IMR-90 (cell line): ENCODE data around the gene PGLYRP3. TPM values are rescaled to one million over a fixed set of nuclear protein-coding genes. Genes with fewer than 3 reads are reported as not detected.

Experiments used
- ATAC-seq: fragments of 200-7000 bp; cut with Tn5 transposase; 2 replicates; pipeline ENCODE4 v1.9.1; 2020; ENCODE audit warnings: low read depth, mild to moderate bottlenecking, moderate library complexity
- BruUV-seq: library from RNA; stranded (reverse); fragments of 400-500 nt; replicated peaks from 2 replicates; lab custom pipeline; 2021; lab: Mats Ljungman, UMichigan
- CTCF ChIA-PET: fragments of 300-600 bp; formaldehyde crosslinking; extraction: SDS; loops from one replicate; lab custom pipeline; 2021; ENCODE audit warnings: antibody characterized with exemption; lab: Yijun Ruan, JAX
- POLR2A ChIA-PET: fragments of 300-600 bp; sonication (Branson Sonifier 250); formaldehyde crosslinking; loops from one replicate; lab custom pipeline; 2022; ENCODE audit warnings: antibody characterized with exemption; ENCODE audit not compliant: unreplicated experiment; lab: Charles Lee
- DNase-seq: peaks from one replicate; pipeline ENCODE4 v3.0.0; 2013
- H2AFZ ChIP-seq: replicated peaks from 2 replicates; pipeline ENCODE3; 2013; ENCODE audit warnings: low read length, mild to moderate bottlenecking; ENCODE audit not compliant: poor library complexity
- H2AK5ac ChIP-seq: 2 replicates; pipeline ENCODE4 v1.6.1; 2013; ENCODE audit warnings: low read depth, low read length, inconsistent platforms
- H2AK9ac ChIP-seq: replicated peaks from 2 replicates; pipeline ENCODE3; 2013; ENCODE audit warnings: mild to moderate bottlenecking, low read depth, low read length, moderate library complexity; ENCODE audit not compliant: poor library complexity
- H2BK120ac ChIP-seq: 2 replicates; pipeline ENCODE4 v1.6.1; 2013; ENCODE audit warnings: low read depth, low read length, inconsistent platforms
- H2BK15ac ChIP-seq: 3 replicates; pipeline ENCODE4 v1.6.1; 2013; ENCODE audit warnings: low read depth, low read length, inconsistent platforms
- H2BK20ac ChIP-seq: 2 replicates; pipeline ENCODE4 v1.6.1; 2013; ENCODE audit warnings: low read depth, mild to moderate bottlenecking, inconsistent platforms, low read length, moderate library complexity
- H2BK5ac ChIP-seq: 2 replicates; pipeline ENCODE4 v1.6.1; 2013; ENCODE audit warnings: mild to moderate bottlenecking, low read depth, low read length, inconsistent platforms; ENCODE audit not compliant: poor library complexity, severe bottlenecking
- H3K14ac ChIP-seq: replicated peaks from 2 replicates; pipeline ENCODE4 v1.6.1; 2013; ENCODE audit warnings: low read depth, low read length, inconsistent platforms
- H3K18ac ChIP-seq: 2 replicates; pipeline ENCODE4 v1.6.1; 2013; ENCODE audit warnings: low read depth, low read length, control low read depth
- H3K23ac ChIP-seq: 2 replicates; pipeline ENCODE4 v1.6.1; 2013; ENCODE audit warnings: low read depth, low read length, inconsistent platforms
- H3K27ac ChIP-seq: 2 replicates; pipeline ENCODE4 v1.5.1; 2013; ENCODE audit warnings: mild to moderate bottlenecking, control low read depth, low read length; ENCODE audit not compliant: insufficient read depth
- H3K27me3 ChIP-seq: 2 replicates; pipeline ENCODE4 v1.6.1; 2013; ENCODE audit warnings: low read length; ENCODE audit not compliant: control insufficient read depth, insufficient read depth
- H3K36me3 ChIP-seq: 2 replicates; pipeline ENCODE4 v1.6.1; 2013; ENCODE audit warnings: low read length, mixed read lengths; ENCODE audit not compliant: control insufficient read depth, insufficient read depth
- H3K4ac ChIP-seq: 2 replicates; pipeline ENCODE4 v1.6.1; 2013; ENCODE audit warnings: low read depth, low read length, inconsistent platforms
- H3K4me1 ChIP-seq: 2 replicates; pipeline ENCODE4 v1.6.1; 2013; ENCODE audit warnings: low read length, mixed read lengths; ENCODE audit not compliant: control insufficient read depth, insufficient read depth
- H3K4me2 ChIP-seq: 2 replicates; pipeline ENCODE4 v1.6.1; 2013; ENCODE audit warnings: low read depth, mild to moderate bottlenecking, control low read depth, low read length, moderate library complexity
- H3K4me3 ChIP-seq: 2 replicates; pipeline ENCODE4 v1.5.1; 2013; ENCODE audit warnings: low read depth, mild to moderate bottlenecking, control low read depth, low read length, moderate library complexity; ENCODE audit not compliant: insufficient read depth
- H3K56ac ChIP-seq: 2 replicates; pipeline ENCODE4 v1.6.1; 2013; ENCODE audit warnings: low read length, inconsistent platforms; ENCODE audit not compliant: insufficient read depth; ENCODE audit errors: extremely low read depth
- H3K79me1 ChIP-seq, 2 experiments: 2 replicates each; pipeline ENCODE4 v1.6.1; 2013; ENCODE audit warnings: low read length in 2 of 2, inconsistent platforms in 1 of 2, low read depth in 1 of 2
- H3K9ac ChIP-seq: 2 replicates; pipeline ENCODE4 v1.6.1; 2013; ENCODE audit warnings: low read depth, low read length, control low read depth
- H3K9me1 ChIP-seq: 2 replicates; pipeline ENCODE4 v1.6.1; 2013; ENCODE audit warnings: low read length, inconsistent platforms; ENCODE audit not compliant: insufficient read depth
- H3K9me3 ChIP-seq: 2 replicates; pipeline ENCODE4 v1.6.1; 2013; ENCODE audit warnings: low read length; ENCODE audit not compliant: control insufficient read depth, insufficient read depth
- H4K20me1 ChIP-seq: 2 replicates; pipeline ENCODE4 v1.6.1; 2013; ENCODE audit warnings: low read length, inconsistent platforms; ENCODE audit not compliant: insufficient read depth
- H4K5ac ChIP-seq: 2 replicates; pipeline ENCODE4 v1.6.1; 2013; ENCODE audit warnings: mild to moderate bottlenecking, low read depth, low read length, control low read depth
- H4K8ac ChIP-seq, 2 experiments: 2 replicates each; pipeline ENCODE4 v1.6.1; 2013; ENCODE audit warnings: low read depth in 2 of 2, low read length in 2 of 2, control low read depth in 1 of 2, inconsistent platforms in 1 of 2
- H4K91ac ChIP-seq: 2 replicates; pipeline ENCODE4 v1.6.1; 2013; ENCODE audit warnings: low read depth, low read length, inconsistent platforms; ENCODE audit not compliant: insufficient read depth
- BHLHE40 ChIP-seq: fragments of 150-350 bp; IDR thresholded peaks from 2 replicates; pipeline ENCODE4 v1.6.1; 2016; ENCODE audit warnings: mild to moderate bottlenecking, low read depth, low read length
- CEBPB ChIP-seq: IDR thresholded peaks from 2 replicates; pipeline ENCODE4 v1.6.1; 2012; ENCODE audit warnings: low read depth, low read length, improper control_type of control experiment
- CHD1 ChIP-seq: IDR thresholded peaks from 2 replicates; pipeline ENCODE4 v1.6.1; 2012; ENCODE audit warnings: low read depth, low read length, improper control_type of control experiment
- FOS ChIP-seq: fragments of 150-350 bp; IDR thresholded peaks from 2 replicates; pipeline ENCODE4 v1.6.1; 2016; ENCODE audit warnings: low read depth, low read length
- MAFK ChIP-seq: IDR thresholded peaks from 2 replicates; pipeline ENCODE4 v1.6.1; 2012; ENCODE audit warnings: low read depth, low read length, improper control_type of control experiment
- MAZ ChIP-seq: IDR thresholded peaks from 2 replicates; pipeline ENCODE4 v1.6.1; 2012; ENCODE audit warnings: low read depth, mild to moderate bottlenecking, low read length, improper control_type of control experiment, moderate library complexity, borderline replicate concordance
- MXI1 ChIP-seq: IDR thresholded peaks from 2 replicates; pipeline ENCODE4 v1.6.1; 2012; ENCODE audit warnings: low read depth, mild to moderate bottlenecking, low read length, moderate library complexity, borderline replicate concordance
- NFE2L2 ChIP-seq: fragments of 150-350 bp; IDR thresholded peaks from 2 replicates; pipeline ENCODE4 v1.6.1; 2016; ENCODE audit warnings: low read depth, mild to moderate bottlenecking, low read length
- POLR2A ChIP-seq: IDR thresholded peaks from 2 replicates; pipeline ENCODE4 v1.6.1; 2012; ENCODE audit warnings: mild to moderate bottlenecking, low read depth, low read length
- RAD21 ChIP-seq: IDR thresholded peaks from 2 replicates; pipeline ENCODE4 v1.6.1; 2012; ENCODE audit warnings: low read length, improper control_type of control experiment
- RCOR1 ChIP-seq: IDR thresholded peaks from 2 replicates; pipeline ENCODE4 v1.6.1; 2012; ENCODE audit warnings: mild to moderate bottlenecking, low read length, improper control_type of control experiment; ENCODE audit not compliant: insufficient replicate concordance
- RFX5 ChIP-seq: IDR thresholded peaks from 2 replicates; pipeline ENCODE4 v1.8.0; 2012; ENCODE audit warnings: low read depth, mild to moderate bottlenecking, low read length, moderate library complexity
- SMC3 ChIP-seq: fragments of 150-350 bp; IDR thresholded peaks from 2 replicates; pipeline ENCODE4 v1.6.1; 2016; ENCODE audit warnings: low read depth, mild to moderate bottlenecking, antibody characterized with exemption, low read length, moderate library complexity
- USF2 ChIP-seq: fragments of 150-350 bp; IDR thresholded peaks from 2 replicates; pipeline ENCODE4 v1.6.1; 2017; ENCODE audit warnings: mild to moderate bottlenecking, antibody characterized with exemption, low read length, low read depth
- WGBS, 2 experiments: methylation state at CpG; one replicate each; pipeline versions ENCODE4 v1.1.5 to v1.1.7; 2013; ENCODE audit warnings: missing lambda C conversion rate in 2 of 2; ENCODE audit not compliant: insufficient read length in 1 of 2; ENCODE audit errors: extremely low coverage in 2 of 2; 5-methylcytosine and 5-hydroxymethylcytosine counted together
- dilution Hi-C: fragments of 300-500 bp; cut with HindIII; formaldehyde crosslinking; loops from one replicate; pipeline ENCODE4 v1.14.3; 2018; ENCODE audit warnings: low sequenced_read_pairs; ENCODE audit not compliant: unreplicated experiment
- in situ Hi-C: fragments of 300-500 bp; cut with MboI; formaldehyde crosslinking; loops from 3 replicates; pipeline ENCODE4 v1.14.3; 2019; ENCODE audit warnings: low sequenced_read_pairs, inconsistent platforms, mixed read lengths
- intact Hi-C: fragments of 100-400 bp; cut with micrococcal nuclease; formaldehyde crosslinking; loops from 2 replicates; pipeline ENCODE4 v1.10.0; 2022
- polyA plus RNA-seq, 3 experiments: library from polyadenylated mRNA; depleted of rRNA; stranded (reverse); fragments of >200 nt; gene quantifications; 2 replicates each; pipeline ENCODE4 v1.2.3, GENCODE V29; 2012; ENCODE audit warnings: low replicate concordance in 1 of 3
- total RNA-seq: library from RNA; depleted of rRNA; stranded (reverse); fragments of >200 nt; gene quantifications from 2 replicates; pipeline ENCODE4 v1.2.3, GENCODE V29; 2012
- TF ChIP-seq, protein P1 (sequence below): conservative IDR thresholded peaks from 2 replicates; pipeline ENCODE4 v1.5.1; 2012; ENCODE audit warnings: mild to moderate bottlenecking, low read depth, low read length, improper control_type of control experiment
- TF ChIP-seq, protein P2 (sequence below): fragments of 150-350 bp; IDR thresholded peaks from 2 replicates; pipeline ENCODE4 v1.6.1; 2016; ENCODE audit warnings: low read depth, mild to moderate bottlenecking, low read length, moderate library complexity, borderline replicate concordance

The PGLYRP3 gene
- total and polyA plus RNA-seq, 2 of the 4 experiments (the other 2 are of a cell fraction), result not detected

DNA sequence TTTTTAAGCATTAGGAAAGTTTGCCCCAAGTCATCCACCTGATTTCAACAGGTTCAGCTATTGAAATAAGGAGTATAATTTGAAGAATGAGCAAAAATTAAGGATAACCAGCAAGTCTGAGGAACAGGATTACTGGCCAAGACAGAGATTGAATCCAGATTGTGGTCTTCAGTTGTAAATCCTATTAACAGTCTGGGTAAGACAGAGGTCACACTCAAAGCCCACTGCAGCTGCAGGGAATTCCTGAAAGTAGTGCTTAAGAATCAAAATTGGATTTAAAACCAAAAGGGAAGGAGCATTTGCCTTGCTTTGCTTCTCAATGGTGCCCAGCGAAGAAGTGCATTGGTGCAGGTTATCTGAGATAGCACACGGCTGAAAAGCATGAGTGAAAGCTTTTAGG lies 59.7 kb downstream of the PGLYRP3 start:
- Histone ChIP-seq H3K4me2 (no peak overlapping the region), H3K9me3 (no peaks in the 10 kb centered on the region), H4K5ac (no peak overlapping the region), H2BK20ac (no peak overlapping the region), H2AFZ (no peak overlapping the region), H3K4me1 (no peaks in the 10 kb centered on the region), H3K27me3 (no peaks in the 10 kb centered on the region), H2BK120ac (no peak overlapping the region), H2AK5ac (no peak overlapping the region), H2BK5ac (no peak overlapping the region), H3K9ac (no peak overlapping the region), H3K9me1 (no peaks in the 10 kb centered on the region), H4K91ac (no peak overlapping the region), H3K4ac (no peak overlapping the region), H2AK9ac (no peak overlapping the region), H3K36me3 (no peaks in the 10 kb centered on the region), H3K4me3 (no peak overlapping the region), H4K20me1 (no peaks in the 10 kb centered on the region), H3K56ac (no peak overlapping the region), H3K14ac (no peak overlapping the region), H3K23ac (no peak overlapping the region), H3K79me1 (no peaks in the 10 kb centered on the region), H3K27ac (no peak overlapping the region), H4K8ac (no peak overlapping the region), H2BK15ac (no peak overlapping the region), H3K18ac (no peak overlapping the region)
- intact Hi-C loops (no loop called here), dilution Hi-C loops (no loop called here), in situ Hi-C loops (no loop called here)
- BruUV-seq, result no TSS peak
- ChIA-PET POLR2A (no interaction called here), CTCF (no interaction called here)
- no peak for TF ChIP-seq MXI1
- TF ChIP-seq, protein P1, sequence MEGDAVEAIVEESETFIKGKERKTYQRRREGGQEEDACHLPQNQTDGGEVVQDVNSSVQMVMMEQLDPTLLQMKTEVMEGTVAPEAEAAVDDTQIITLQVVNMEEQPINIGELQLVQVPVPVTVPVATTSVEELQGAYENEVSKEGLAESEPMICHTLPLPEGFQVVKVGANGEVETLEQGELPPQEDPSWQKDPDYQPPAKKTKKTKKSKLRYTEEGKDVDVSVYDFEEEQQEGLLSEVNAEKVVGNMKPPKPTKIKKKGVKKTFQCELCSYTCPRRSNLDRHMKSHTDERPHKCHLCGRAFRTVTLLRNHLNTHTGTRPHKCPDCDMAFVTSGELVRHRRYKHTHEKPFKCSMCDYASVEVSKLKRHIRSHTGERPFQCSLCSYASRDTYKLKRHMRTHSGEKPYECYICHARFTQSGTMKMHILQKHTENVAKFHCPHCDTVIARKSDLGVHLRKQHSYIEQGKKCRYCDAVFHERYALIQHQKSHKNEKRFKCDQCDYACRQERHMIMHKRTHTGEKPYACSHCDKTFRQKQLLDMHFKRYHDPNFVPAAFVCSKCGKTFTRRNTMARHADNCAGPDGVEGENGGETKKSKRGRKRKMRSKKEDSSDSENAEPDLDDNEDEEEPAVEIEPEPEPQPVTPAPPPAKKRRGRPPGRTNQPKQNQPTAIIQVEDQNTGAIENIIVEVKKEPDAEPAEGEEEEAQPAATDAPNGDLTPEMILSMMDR, result no peak
- TF ChIP-seq, protein P2, sequence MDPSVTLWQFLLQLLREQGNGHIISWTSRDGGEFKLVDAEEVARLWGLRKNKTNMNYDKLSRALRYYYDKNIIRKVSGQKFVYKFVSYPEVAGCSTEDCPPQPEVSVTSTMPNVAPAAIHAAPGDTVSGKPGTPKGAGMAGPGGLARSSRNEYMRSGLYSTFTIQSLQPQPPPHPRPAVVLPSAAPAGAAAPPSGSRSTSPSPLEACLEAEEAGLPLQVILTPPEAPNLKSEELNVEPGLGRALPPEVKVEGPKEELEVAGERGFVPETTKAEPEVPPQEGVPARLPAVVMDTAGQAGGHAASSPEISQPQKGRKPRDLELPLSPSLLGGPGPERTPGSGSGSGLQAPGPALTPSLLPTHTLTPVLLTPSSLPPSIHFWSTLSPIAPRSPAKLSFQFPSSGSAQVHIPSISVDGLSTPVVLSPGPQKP, result no peak
- no peak for TF ChIP-seq CHD1
- no peak for TF ChIP-seq RAD21
- TF ChIP-seq USF2, result no peak
- no peak for TF ChIP-seq POLR2A
- TF ChIP-seq CEBPB, result no peak
- TF ChIP-seq MAZ, result no peak
- TF ChIP-seq NFE2L2, result no peak
- TF ChIP-seq BHLHE40, result no peak
- TF ChIP-seq RFX5, result no peak
- TF ChIP-seq FOS, result no peak
- no peak for TF ChIP-seq RCOR1
- no peak for TF ChIP-seq MAFK
- no peak for TF ChIP-seq SMC3
- 50% methylated on average over 2 of the region's 2 CpGs; no CpG with 5 or more reads in 1 of the 2 experiments for WGBS, 2 experiments
- DNase-seq (no peak), ATAC-seq (no peak)
